Esophagus squamous epithelium (tissue), 4 donors: ENCODE measurements around the gene ESR1.

Source experiments
- CTCF ChIP-seq, 6 experiments: fragments of 450-650 bp in 4 of 6; fragments of 200-600 bp in 2 of 6; sonication (generic) in 2 of 6; IDR thresholded peaks; one replicate each; pipeline ENCODE4 v1.5.1; 2016 to 2019; ENCODE audit warnings: antibody characterized with exemption in 6 of 6, mild to moderate bottlenecking in 4 of 6, moderate library complexity in 4 of 6
- POLR2A ChIP-seq, 4 donors: fragments of 450-650 bp; IDR thresholded peaks; one replicate each; pipeline ENCODE4 v1.6.1; 2017; ENCODE audit warnings: antibody characterized with exemption in 4 of 4, mild to moderate bottlenecking in 4 of 4, moderate library complexity in 3 of 4

- TF ChIP-seq CTCF (IDR thresholded peaks at IDR 0.05) (no peak), POLR2A (IDR thresholded peaks at IDR 0.05) (no peak)
Measured at GRCh38 chr6:152026291-152026690, 218.8 kb downstream of the ESR1 start.
